ENCODE results near the gene SLC6A1.
A peak's percentile ranks its signal among the peaks of the same experiment; 100 is the strongest.

SLC6A1 gene

DNA sequence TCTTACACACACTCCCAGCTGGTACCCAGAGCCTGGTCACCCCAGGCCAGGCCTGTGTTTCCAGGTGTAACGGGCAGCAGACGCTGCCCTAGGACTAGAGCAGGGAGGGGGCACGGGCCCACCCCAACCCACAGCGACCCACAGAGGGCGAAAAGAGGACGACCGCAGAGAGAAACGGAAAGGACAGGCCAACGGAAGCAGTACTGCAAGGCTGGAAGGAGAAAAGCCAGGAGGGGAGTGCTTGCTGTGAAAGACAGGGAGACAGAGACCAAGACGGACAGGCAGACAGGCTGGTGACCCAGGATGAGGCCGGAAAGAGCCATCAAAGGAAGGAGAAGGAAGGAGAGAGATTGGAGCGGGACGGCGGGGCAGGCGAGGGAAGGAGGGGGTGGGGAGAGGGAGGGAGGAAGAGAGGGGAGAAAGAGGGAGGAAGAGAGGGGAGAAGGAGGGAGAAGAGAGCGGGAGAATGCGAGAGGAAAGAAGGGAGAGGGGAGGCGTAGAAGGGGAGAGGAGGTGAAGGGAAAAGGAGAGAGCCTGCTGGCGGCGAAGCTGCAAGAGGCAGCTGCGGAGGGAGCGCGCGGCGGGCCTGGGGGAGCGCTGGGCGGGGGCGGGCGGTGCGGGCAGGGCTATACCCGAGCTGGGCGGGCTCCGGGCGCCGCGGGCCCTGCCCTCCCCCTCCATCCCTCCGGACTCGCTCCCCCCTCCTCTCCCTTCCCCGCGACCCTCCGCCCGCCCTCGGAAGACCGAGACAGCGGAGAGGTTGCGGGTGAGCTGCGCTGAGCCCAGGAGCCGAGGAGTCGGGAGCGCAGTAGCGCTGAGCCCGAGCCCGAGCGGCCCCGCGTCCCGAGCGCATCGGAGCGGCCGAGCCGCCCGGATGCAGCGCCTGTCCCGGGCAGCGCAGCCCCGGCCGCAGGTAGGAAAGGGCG is at the start of gene SLC6A1:
Gene SLC6A1, plus strand, starts transcription at position 732 of the 926 bp plus-strand sequence. CDS start 24,464 bp downstream, outside the sequence.
- no peak for DNase-seq (ENCODE audit: low spot score)

DNA sequence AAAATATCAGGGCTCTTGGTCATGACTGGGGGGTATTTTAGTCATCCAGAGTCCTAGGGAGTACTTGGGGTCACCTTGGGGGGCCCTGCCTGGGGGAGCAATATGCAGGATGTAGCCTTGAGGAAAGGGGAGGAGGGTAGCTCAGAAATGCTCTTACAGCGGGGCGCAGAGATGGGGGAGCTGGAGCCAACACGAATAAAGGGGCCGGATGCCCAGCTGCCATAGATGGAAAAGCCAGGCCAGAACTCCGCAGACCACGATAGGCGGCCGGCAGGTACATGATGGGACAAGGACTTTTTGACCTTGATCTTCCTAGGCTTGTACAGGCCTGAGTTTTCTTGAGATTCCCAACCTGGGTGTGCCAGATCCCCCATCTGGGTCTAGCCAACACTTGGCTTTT is 47.7 kb upstream of the SLC6A1 start:
- no peak for DNase-seq (ENCODE audit: low spot score)

DNA sequence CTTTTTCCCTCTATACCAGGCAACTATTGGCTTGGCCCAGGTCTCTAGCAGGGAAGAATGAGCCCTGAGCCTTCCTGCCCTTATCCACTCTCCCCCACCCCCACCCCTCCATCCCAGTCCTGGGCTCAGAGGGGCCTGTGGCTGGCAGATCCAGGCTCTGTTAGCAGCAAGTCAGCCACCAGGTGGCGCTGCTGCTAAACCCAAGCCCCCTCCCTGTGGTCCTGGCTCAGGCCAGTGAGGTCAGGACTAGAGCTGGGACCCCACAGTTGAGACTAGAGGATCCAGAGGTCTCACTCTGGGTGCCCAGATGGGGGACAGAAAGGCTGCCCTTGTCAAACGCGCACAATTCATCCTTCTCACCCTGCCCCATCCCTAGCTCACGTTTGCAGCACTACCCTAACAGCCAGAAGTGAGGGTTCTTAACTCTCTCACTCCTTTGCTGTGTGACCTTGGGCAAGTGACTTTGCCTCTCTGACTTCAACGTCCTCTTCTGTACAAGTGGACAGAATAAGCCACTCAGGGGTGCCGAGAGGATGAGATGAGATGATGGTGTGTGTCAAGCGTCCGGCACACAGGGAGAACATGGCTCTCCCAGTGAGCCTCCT is 46.8 kb upstream of the SLC6A1 start:
- DNase-seq (ENCODE audit: low spot score) = peak; percentile 25

DNA sequence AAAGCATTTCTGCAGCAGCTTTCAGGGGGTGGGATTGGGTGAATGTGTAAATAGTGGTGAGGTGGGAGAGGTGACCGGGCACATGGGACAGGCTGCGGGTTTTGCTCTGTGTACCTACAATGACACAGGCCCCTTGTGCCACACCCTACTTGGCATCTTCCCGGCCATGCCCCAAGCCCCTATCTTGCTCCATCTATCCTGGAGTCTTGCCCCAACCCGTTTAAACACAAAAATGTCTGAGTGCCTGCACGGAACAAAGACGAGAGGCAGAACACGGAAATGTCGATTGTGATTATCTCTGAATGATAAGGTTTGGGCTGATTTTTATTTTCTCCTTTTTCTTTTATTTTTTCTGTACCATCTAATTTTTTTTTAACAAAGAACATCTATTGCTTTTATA is 46.0 kb upstream of the SLC6A1 start:
- no peak for DNase-seq (ENCODE audit: low spot score)

GRCh38 chr3:10948326-10948725 is 44.2 kb upstream of the SLC6A1 start:
- no peak for DNase-seq (ENCODE audit: low spot score)

DNA sequence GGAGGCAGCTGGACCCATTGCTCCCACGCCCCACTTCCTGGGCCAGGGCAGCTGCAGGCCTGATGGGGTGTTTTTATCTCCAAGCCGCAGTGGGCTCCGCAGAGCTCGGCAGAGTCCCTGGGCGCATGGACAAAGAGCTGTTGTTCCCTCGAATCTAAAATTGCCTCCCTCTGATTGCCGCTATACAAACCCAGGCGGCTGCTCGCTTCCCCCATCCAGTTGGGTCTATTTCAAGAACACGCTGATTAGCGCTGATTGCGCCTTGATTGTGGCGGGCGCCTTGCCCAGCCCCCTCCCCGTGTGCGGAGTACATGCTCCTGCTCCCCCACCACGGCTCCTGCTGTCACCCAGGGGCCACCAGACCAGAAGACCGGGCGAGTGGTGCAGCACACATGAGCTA is 43.4 kb upstream of the SLC6A1 start:
- DNase-seq (ENCODE audit: low spot score) = no peak

DNA sequence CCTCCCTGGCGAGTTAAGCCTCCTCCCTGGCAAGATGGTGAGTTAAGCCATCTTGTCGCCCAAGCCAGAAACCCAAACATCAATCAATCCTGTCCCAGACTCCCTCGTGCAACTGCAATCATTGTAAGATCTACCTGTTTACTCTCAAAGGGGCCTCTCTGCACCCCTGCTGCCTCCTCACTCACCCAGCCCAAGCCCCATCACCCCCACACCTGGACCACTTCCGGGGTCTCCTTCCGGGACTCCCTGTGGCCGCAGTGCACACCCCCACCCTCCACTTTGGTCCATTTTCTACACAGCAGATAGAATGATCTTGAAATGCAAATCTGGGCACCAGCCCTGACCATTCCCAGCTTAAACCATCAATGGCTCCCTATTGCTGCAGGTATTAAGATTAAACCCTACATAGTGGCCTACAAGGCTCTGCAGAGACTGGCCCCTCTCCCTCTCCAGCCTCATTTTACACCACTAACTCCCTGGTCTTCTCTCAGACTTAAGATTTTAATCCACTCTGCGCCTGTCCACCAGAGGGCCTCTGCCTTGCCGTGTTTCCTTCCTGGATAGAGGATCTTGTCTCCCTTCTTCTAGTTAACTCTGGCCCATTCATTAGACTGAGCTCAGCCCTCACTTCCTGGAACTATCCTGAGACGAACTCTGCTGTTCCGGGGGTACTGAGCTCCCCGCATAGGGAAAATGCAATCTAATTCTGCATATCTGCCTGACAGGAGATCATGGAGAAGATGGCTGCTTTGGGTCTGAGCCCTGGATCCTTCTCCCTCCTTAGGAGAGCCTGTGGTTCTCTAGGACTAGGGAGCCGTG is 41.9 kb upstream of the SLC6A1 start:
- DNase-seq (ENCODE audit: low spot score) = no peak

DNA sequence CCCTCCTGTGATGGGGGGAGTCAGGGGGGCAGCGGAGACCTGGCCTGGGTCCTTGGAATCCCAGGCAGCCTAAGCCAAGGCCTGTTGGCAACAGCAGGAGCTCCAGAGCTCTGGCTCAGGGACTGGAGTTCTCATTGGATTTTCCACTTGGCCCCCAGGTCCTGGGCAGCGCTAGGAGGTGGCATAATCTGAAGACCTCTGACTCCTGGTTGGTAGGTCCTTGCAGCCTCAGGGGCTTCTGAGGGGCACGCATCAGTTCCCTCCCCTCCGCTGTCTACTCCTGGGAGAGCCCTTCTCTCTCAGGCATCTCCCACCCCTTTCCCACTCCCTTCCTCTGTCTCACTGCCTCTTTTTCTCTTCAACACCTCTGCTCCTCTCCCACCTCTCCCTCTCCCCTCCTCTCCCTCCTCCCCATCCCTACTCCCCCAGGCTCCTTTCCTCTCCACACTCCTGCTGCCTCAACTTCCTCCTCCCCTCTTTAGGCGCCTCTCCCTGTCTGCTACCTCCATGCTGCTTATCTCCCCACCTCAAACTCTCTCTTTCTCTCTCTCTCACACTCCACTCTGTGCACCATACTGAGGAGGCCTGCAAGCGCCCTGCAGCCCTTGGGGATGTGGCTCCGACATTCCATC is 41.1 kb upstream of the SLC6A1 start:
- DNase-seq (ENCODE audit: low spot score) = no peak

DNA sequence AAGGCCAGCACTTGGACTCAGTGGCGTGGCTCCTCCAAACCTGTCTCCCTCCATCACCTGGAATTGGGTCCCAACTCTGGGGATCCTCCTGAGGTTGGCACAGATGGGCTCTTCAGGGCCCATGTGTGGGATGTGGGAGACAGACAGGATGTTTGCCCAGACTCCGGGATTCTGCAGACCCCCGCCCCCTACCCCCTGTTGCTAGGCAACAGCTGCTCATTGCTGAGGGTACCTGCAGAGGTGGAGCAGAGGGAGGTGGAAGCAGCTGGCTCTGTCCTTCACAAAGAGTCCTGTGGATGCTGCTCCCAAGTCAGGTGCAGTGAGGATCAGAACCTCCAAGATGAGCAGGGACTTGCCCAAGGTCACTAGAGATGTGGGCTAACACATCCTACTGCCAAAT is 40.0 kb upstream of the SLC6A1 start:
- DNase-seq (ENCODE audit: low spot score) = no peak

DNA sequence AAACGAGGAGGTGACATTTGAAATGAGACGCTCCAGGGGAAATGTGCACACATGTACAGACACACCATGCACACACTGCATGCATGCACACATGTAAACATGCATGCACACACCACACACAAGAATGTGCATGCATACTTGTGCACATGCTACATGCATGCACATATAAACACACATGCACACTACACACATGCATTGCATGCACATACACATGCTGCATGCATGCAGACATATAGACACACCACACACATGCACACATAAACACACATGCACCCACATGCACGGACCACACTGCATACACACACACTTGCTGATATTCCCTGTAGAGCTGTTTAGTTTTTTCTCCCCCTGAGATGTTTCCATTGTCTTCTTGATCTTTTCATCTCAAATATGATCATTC is 37.8 kb upstream of the SLC6A1 start:
- no peak for DNase-seq (ENCODE audit: low spot score)

DNA sequence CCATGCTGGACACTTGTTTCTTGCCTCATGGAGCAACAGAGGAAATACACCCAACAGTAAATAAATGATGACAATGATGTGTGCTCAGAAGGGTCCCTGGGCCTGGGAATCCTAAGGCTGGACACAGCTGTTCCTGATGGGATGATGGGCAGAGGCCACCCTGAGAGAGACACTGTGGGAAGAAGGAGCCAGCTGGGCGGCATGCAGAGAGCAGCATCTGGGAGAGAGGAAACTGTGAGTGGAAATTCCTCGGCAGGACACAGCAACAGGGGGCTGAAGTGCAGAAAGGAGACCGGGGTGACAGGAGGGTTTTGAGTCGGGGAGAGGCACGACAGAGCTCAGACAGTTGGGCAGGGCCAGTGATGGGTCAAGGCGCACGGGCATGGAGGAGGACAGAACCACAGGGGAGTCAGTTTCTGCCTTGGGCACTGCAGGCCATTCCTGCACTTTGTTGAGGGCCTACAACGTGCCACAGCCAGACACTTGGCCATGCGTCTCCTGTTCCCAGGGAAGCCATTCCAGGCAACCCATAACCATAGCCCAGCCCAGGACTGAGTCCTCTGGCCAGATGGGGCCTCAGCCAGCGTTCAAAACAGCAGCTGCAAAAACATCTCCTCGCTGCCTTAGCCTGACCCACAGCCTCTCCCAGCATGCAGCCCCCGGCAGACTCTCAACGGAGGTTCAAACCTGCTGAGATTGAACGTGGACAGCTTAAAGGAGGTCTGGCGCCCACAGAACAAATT is 36.7 kb upstream of the SLC6A1 start:
- no peak for DNase-seq (ENCODE audit: low spot score)

DNA sequence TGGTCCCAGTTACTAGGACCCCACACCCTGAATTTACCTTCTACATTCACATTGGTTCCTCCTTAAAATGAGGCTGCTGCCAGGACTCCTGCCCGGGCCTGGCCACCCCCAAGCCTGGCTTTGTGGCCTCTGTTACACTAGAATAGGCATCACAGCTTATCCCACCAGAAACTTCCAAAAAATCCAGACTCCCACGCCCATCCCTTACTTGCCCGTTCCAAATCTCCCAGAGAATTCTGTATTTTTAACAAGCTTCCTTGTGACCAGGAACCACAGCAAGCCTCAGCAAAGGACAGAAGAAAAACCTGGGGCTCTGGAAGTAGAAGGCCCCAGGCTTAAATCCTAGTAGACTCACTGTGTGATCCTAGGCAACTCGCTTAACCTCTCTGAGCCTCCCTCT is 36.0 kb upstream of the SLC6A1 start:
- no peak for DNase-seq (ENCODE audit: low spot score)

- no peak for DNase-seq (ENCODE audit: low spot score)
Measured at GRCh38 chr3:10956986-10957385, 35.6 kb upstream of the SLC6A1 start.

DNA sequence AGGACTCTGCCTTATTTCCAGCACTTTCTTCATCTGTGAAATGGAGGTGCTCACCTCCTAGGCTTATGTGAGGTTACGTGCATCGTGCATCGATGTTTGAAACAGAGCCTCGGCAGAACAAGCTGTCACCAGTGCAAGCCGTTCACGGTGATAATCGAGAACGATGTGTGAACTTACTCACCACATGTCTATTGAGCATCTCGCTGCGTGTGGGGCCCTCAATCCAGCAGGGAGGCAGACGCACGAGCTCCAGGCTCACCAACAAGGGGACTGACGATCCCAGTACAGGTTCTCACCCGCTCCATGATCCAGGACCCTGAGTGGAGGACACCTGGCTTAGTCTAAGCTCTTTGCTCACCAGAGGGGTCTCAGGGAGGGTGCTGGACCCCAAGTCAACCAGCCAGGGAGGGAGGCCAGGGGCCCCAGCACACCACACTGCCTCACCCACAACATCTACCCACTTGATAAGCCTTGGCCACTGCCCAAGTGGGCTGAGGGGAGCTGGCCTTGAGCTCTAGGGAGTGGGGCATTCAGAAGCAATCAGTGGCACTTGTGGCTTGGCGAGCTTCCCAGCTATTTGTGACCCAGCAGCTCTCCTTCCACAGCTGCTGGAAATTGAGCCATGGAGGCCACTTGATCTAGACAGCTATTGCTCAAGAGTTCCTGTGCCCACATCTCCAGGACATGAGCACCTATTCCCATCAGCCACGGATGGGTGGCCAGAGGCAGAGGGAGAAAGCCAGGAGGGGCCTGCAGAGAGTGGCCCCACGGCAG is 34.4 kb upstream of the SLC6A1 start:
- no peak for DNase-seq (ENCODE audit: low spot score)

- no peak for DNase-seq (ENCODE audit: low spot score)
Measured at GRCh38 chr3:10960255-10960654, 32.3 kb upstream of the SLC6A1 start.

DNA sequence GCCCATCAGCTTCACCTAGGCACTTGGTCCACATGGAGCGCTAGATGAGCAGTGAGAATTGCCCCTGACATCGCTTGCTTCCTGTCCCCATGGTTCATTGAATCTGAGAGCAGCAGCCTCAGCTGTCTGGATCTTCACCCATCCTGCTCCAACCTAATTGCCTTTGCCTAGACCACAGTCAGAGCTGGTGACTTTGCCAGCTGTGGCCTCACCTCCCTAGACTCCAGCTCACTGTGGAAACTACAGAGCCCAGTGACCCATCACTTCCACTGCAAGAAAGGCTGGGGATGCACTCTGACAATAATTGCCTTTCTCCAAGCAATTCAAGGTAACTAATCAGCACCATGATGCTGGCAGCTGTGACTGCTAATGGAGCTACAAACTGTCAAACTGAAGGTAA is 30.6 kb upstream of the SLC6A1 start:
- no peak for DNase-seq (ENCODE audit: low spot score)

DNA sequence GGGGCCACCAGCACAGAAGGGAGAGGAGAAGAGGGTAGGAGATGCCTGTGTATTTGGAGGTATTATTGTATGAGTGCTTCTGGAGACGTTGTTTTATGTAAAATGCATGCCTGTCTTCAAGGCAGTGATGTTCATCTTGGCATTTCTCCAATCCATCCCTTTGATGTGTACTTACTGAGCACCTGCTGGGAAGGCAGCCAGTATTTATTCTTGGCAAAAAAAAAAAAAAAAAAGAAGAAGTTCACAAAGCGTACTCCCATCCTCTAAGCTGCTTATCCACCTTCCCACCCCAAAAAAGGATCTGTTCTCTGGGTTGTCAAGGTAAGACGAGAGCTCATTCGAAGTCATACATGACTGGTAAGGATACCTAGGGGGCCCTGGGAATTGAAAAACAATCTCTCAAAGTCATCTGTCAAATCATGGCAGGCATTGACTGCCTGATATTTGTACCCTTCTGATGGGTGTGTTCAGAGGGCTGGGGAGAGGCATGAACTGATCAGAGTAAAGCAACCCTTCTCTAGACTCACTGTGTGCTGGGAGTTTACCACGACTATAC is 30.0 kb upstream of the SLC6A1 start:
- DNase-seq (ENCODE audit: low spot score) = no peak

GRCh38 chr3:10964537-10965167 is 27.9 kb upstream of the SLC6A1 start:
- DNase-seq (ENCODE audit: low spot score) = no peak

GRCh38 chr3:10968401-10968800 is 24.1 kb upstream of the SLC6A1 start:
- DNase-seq (ENCODE audit: low spot score) = no peak

Measured in CD4-positive, alpha-beta T cell treated with Interleukin-15 for 4 hours (primary cell).